Thoracic aorta endothelial cell (primary cell): ENCODE data around the gene VPS51. TPM values are rescaled to one million over a fixed set of nuclear protein-coding genes. Genes with fewer than 3 reads are reported as not detected.

Experiments used
- small RNA-seq: library from RNA; depleted of rRNA; stranded (forward); fragments of <200 nt; gene quantifications from one replicate; pipeline ENCODE3, GENCODE V24; 2012
- total RNA-seq: library from RNA; depleted of rRNA; stranded (reverse); fragments of >200 nt; gene quantifications from 2 replicates; pipeline ENCODE4 v1.2.3, GENCODE V29; 2012

VPS51 gene
- total RNA-seq, result 127 and 225 TPM in 2 replicates

DNA sequence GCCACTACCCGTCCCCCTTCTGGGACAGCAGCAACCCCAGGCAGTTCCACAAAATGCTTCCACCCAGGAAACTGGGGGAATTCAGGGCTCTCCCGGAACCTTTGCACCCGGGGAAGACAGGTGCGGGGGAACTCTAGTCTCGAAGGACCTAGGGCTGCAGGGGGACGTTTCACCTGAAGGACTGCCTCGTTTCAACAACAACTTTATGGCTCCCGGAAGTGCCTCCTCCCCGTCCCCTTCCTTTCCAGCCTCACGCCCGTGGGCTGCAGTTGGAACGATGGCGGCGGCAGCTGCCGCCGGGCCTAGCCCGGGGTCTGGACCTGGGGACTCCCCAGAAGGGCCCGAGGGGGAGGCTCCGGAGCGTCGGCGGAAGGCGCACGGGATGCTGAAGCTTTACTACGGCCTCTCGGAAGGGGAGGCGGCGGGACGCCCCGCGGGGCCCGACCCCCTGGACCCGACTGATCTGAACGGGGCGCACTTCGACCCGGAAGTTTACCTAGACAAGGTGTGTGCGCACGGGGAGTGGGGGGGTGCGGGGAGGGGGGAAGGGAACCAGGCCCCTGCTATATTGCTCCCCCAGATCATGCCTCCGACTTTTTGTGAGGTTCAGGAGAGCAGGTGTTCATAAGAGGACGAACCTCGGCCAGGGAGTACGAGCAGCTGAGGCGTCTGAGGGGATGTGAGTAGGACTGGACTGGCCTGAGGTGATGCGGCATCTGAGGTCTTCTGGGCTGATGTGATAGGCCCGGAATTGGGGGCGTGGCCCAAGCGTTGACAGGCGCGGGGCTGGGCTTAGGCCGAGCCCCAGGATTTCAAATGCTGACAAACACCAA, at the start of gene VPS51:
Gene VPS51 (plus strand): TSS at position 241 of the 833 bp plus-strand sequence. CDS start 37 bp downstream, at position 278.

DNA sequence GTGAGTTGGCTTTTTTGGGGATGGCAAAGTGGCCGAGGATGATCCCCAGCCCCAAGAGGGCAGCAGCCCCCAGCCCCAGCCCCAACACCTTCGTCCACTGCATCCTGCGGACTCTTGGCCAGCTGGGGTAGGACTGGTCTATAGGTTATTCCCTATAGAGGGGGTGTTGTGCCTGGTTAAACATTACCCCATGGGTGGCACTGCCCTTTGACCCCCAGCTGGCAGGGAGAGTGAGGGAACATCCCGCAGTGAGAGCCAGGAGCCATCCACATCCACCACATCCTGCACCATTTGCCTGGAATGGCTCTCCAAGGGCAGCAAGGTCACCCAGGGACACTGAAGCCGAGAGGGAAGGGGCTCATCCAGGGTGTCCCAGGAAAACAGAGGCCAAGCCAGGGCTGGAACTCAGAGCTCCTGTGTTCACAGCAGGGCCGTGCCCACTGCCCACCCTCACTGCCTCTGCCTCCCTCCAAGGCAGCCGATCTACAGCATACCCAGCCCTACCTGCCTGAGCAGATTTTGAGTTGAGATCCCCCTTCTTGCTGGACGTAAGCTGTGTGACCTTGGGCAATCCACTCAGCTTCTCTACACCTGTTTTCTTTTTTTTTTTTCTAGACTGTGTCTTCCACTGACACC, 37.5 kb upstream of the VPS51 start, which contains the start of gene NAALADL1:
Gene NAALADL1 (minus strand): TSS at position 135 of the 636 bp plus-strand sequence. CDS start 32 bp downstream, at position 103.

DNA sequence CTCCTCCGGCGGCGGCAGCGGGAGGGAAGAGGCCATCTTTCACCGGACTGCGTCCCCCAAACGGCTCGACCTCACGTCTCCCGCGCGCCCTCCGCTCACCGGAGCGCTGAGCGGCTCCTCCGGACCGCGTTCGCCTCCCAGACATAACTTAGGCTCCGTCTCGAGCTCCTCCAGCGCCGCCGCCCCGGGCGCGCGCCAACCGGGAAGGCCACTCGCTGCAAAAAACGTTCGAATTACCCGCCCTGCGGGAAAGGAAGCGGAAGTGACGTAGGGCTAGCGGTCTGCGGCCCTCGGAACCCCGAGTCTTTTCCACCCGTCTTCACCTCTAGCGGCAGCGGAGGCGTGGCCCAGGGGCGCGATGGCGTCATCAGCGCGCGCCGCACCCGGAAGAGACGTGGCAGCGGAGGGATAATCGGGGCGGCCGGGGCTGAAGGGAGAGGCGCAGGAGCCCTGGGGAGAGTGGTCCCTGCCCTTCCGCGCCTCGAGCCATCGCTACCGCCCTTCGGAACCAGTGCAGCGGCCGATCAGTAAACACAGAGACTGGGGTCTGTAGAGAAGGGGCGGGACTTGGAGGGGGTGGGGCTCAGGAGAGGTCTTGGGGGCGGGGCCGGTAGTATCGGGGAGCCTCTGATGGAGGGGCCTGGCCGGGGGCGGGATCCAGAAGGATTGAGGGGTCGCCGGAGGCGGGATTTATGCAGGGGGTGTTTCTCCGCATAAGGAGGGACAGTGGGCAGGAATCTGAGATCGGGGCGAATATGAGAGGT, 12.0 kb upstream of the VPS51 start, which contains the start of the genes CDCA5 and ZFPL1:
Gene CDCA5 (minus strand): TSS at position 207 of the 764 bp plus-strand sequence. CDS start 62 bp downstream, at position 145.
Gene ZFPL1 (plus strand): TSS at position 389 of the 764 bp plus-strand sequence. CDS start 477 bp downstream, outside the sequence.

DNA sequence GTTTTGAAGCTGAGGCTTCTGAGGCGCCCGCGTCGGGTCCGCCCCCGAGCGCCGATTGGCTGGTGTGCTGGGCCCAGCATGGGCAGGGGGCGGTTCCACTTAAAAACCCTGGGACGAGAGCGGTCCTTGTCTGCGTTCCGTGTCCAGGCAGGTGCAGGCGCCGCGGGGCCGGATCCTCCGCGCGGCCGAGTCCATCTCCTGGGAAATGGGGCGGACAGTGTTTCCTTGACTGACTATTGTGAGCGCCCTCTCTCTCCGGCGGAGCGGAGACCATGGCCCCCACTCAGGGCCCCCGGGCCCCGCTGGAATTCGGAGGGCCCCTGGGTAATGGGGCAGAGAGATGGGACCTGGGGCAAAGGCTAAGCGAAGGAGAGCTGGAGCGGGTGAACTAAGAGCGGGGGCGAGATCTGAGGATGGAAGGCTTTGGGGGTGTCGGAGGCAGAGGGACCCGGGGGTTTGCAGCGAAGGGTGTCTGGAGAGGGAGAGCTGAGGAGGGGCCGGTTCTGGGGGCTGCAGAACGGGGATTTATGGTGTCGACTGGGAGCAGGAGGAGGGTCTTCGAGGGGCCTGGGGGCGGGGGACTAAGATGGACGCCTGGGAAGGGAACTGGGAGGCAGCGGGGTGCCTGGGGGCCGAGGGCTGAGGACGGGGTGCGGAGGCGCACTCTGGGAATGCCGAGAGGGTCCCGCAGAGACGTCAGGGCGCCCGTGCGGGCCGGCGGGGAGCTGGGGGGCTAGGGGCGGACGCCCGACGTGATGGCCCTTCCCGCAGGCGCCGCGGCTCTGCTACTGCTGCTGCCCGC, 15.9 kb downstream of the VPS51 start, which contains the start of gene TM7SF2:
Gene TM7SF2 (plus strand): TSS at position 129 of the 802 bp plus-strand sequence. CDS start 144 bp downstream, at position 273.

DNA sequence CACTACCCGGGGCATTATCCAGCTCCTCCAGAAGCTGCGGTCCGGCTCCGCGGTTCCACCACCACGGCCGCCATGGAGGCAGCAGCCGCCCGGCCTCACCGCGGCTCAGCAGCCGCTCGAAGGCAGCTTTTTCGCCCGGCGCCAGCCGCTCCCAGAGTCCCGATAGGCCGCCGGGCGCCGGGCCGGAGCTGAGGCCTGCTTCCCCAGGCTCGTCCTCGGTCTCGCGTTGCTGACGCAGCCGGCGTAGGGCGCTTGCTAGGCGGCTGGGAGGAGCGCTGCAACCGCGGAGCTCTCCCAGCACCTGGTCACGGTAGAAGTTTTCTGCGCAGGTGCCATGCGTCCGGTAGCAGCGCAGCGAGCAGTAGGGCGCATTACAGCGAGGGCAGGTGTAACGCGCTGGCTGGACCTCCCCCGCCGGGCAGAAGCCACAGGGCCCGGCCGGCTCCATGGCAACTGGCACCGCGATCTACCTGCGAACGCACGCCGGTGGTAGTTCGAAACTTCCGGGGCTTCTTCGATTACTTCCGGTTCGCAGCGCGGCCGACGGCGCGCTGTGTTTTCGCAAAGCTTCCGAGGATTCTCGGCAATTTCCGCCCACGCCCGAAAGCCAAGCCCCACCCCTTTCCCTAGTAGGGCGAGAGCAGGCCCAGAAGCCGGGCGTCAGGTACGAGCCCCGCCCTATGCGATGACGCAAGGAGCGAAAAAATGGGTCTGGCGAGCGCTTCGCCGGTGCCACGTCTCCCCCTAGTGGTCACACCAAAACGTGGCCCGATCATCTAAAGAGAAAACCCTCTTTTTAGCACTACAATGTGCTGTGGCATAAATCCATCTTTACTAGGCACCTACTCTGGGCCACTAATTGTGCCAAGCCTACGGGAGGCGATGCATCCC, 21.4 kb downstream of the VPS51 start, which contains the start of gene ZNHIT2:
Gene ZNHIT2 (minus strand): TSS at position 496 of the 891 bp plus-strand sequence. CDS start 48 bp downstream, at position 448.

DNA sequence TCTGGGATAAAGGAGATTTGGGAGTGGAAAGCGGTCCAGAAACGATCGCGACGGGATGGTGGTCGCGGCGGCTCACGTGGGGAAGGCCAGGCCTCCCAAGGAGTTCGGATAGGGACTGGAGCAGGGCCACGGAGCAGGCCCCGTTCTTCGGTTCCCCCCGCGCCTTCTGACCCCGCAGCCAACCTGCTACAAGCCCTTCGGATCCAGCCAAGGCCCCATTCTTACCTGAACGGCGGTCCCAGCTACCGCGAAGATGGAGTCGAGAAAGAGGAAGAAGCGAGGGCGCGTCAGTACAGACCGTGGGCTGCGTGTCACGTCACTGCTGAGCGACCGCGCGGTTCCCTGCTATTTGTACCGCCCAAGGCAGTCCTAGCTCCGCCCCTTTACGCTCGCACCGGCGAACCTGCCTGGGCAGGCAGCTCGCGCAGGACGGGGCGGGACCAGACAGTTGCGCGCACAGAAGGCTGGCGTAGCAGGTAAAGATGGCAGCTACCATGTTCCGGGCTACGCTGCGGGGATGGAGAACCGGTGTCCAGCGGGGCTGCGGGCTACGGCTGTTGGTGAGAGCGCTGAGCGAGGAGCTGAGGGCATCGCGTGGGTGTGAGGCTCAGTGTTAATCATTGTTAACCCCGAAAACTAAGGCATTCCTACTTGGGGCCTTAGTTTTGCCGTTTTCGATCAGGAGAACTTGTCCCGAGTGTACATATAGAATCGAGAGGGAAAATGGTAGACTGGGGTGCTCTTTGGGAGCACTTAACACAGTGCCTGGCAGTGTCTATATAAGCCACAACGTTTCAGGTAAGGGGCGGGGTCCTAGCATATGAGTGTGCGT, 26.1 kb downstream of the VPS51 start, which contains the start of the genes FAU and MRPL49:
Gene FAU (minus strand): TSS at position 270 of the 832 bp plus-strand sequence. CDS start 321 bp downstream, outside the sequence.
Gene MRPL49 (plus strand): TSS at position 457 of the 832 bp plus-strand sequence. CDS start 26 bp downstream, at position 483.

DNA sequence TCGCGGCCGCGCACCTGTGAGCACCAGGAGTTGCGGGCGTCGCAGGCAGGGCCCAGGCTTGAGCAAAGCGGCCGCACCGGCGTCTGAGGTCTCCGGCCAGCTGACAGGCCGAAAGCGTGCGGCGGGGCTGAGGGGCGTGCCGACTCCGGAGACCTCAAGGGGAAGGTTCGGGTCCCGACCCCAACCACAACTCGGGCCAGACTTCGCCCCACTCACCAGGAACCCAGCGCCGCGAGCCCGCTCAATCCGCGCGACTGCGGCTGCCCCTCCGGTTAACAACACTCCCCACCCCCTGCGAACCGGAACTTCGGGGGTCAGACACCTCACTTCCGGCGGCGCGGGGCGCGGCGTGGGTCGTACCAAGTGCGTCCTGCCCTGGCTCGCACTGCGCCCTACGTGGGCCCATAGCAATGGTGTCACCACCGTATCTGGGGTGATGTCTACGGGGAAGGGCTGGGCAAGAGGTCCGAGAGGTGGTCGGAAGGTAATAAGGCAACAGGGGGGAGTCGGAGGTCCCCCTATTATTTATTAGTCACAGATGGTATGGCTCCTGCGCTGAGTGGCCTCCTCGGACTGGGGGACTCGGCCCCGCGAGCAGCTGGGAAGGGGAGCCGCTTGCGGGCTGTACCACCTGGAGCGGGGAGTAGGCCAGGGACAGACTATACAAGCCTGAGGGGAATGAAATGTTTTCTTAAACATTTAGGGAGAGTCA, 38.4 kb downstream of the VPS51 start, which contains the start of gene SYVN1:
Gene SYVN1 (minus strand): TSS at position 280 of the 712 bp plus-strand sequence. CDS start 918 bp downstream, outside the sequence.

Small RNA genes lying within 50 kb of the gene (small RNA-seq; reads per million reads assigned to genes)
- gene HIGD1AP10 (not detected), gene PDCL2P2 (not detected), gene RNU2-23P (6.0 reads per million, percentile 85 among the genes with 10 or more reads in this experiment)

Other genes with a start within 250 kb of the VPS51 start
- 91.8 and 98.6 TPM in 2 replicates for gene EHD1, start 217.6 kb upstream of the VPS51 start, total RNA-seq
- gene ATG2A, start 179.0 kb upstream of the VPS51 start, total RNA-seq, result 13.0 and 19.8 TPM in 2 replicates
- 10.0 and 10.1 TPM in 2 replicates for gene PPP2R5B, start 171.5 kb upstream of the VPS51 start, total RNA-seq
- gene GPHA2, start 160.3 kb upstream of the VPS51 start, total RNA-seq, result not detected in 2 replicates
- gene MAJIN, start 124.1 kb upstream of the VPS51 start, total RNA-seq, result not detected in 2 replicates
- gene BATF2, start 99.2 kb upstream of the VPS51 start, total RNA-seq, result 0.53 and 2.0 TPM in 2 replicates
- gene ARL2, start 82.1 kb upstream of the VPS51 start, total RNA-seq, result 58.4 and 65.9 TPM in 2 replicates
- gene SNX15, start 68.8 kb upstream of the VPS51 start, total RNA-seq, result 7.6 and 11.6 TPM in 2 replicates
- gene SAC3D1, start 55.0 kb upstream of the VPS51 start, total RNA-seq, result 12.1 and 14.5 TPM in 2 replicates
- 4.4 and 5.2 TPM in 2 replicates for gene NAALADL1, start 37.7 kb upstream of the VPS51 start, total RNA-seq
- gene CDCA5, start 12.2 kb upstream of the VPS51 start, total RNA-seq, result 18.0 and 28.6 TPM in 2 replicates
- 27.4 and 28.2 TPM in 2 replicates for gene ZFPL1, start 12.0 kb upstream of the VPS51 start, total RNA-seq
- gene TM7SF2, start 15.7 kb downstream of the VPS51 start, total RNA-seq, result 15.0 and 20.9 TPM in 2 replicates
- 10.3 and 10.5 TPM in 2 replicates for gene ZNHIT2, start 21.5 kb downstream of the VPS51 start, total RNA-seq
- 269 and 352 TPM in 2 replicates for gene FAU, start 25.9 kb downstream of the VPS51 start, total RNA-seq
- 43.0 and 63.3 TPM in 2 replicates for gene MRPL49, start 26.1 kb downstream of the VPS51 start, total RNA-seq
- 7.4 and 12.1 TPM in 2 replicates for gene SYVN1, start 38.3 kb downstream of the VPS51 start, total RNA-seq
- gene SPDYC, start 74.0 kb downstream of the VPS51 start, total RNA-seq, result not detected in 2 replicates
- 155 and 234 TPM in 2 replicates for gene CAPN1, start 85.7 kb downstream of the VPS51 start, total RNA-seq
- gene POLA2, start 165.7 kb downstream of the VPS51 start, total RNA-seq, result 15.3 and 23.9 TPM in 2 replicates
- gene CDC42EP2, start 218.7 kb downstream of the VPS51 start, total RNA-seq, result 19.5 and 28.3 TPM in 2 replicates
- 45.1 and 49.1 TPM in 2 replicates for gene DPF2, start 237.6 kb downstream of the VPS51 start, total RNA-seq